ENCODE data around the gene GAREM2.

GAREM2 gene

DNA sequence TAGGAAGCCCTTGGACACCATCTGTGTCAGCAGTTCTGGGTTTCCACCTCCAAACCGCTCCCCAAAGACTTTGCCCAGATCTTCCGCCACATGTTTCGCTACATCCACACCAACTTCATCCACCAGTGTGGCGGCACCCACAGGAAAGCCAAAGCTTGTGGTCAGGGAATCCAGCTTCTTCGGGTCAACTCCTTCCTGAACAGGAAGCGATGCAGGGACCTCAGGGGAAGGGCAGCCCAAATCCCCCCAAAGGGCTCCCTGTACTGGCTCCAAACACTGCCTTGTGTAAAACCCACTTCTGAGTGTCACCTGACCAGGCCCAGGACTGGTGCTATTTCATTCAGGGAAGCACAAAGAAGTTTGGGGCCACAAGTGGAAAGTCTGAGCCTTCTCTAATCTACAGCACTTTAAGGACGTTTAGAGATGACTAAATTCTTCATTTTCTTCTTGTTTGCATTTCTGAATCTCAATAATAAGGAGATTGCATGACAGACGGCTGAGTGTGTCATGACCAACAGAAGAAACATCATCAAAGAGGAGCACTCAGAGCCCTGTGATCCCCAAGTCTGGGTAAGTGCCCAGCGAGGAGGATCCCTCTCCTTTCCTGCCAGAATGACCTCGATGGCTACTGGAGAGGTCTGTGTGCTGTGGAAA, 20.8 kb downstream of the GAREM2 start:
- no peak overlapping the region for H3K4me3 ChIP-seq (ENCODE audit: low read depth, low read length)
- ChIA-PET POLR2A (no interaction called here), CTCF (interaction anchor here (1.0 to 3.7 kb wide), 4 partner anchors 8 to 202 kb away, joined by 3 to 23 read pairs (median 4); no protein-coding TSS in a partner anchor)
- TF ChIP-seq, protein P1, sequence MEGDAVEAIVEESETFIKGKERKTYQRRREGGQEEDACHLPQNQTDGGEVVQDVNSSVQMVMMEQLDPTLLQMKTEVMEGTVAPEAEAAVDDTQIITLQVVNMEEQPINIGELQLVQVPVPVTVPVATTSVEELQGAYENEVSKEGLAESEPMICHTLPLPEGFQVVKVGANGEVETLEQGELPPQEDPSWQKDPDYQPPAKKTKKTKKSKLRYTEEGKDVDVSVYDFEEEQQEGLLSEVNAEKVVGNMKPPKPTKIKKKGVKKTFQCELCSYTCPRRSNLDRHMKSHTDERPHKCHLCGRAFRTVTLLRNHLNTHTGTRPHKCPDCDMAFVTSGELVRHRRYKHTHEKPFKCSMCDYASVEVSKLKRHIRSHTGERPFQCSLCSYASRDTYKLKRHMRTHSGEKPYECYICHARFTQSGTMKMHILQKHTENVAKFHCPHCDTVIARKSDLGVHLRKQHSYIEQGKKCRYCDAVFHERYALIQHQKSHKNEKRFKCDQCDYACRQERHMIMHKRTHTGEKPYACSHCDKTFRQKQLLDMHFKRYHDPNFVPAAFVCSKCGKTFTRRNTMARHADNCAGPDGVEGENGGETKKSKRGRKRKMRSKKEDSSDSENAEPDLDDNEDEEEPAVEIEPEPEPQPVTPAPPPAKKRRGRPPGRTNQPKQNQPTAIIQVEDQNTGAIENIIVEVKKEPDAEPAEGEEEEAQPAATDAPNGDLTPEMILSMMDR (IDR thresholded peaks at IDR 0.05; ENCODE audit: insufficient read depth, low read length, missing control alignments): no peak
- DNase-seq (ENCODE audit: low read depth, low spot score): no peak

GRCh38 chr2:26195040-26195984, 22.4 kb downstream of the GAREM2 start:
- DNase-seq (ENCODE audit: low read depth, low spot score): no peak
- TF ChIP-seq, protein P1 (IDR thresholded peaks at IDR 0.05; ENCODE audit: insufficient read depth, low read length, missing control alignments): no peak
- ChIA-PET CTCF (interaction anchor here (3.7 kb wide), 1 partner anchor 10 kb away, joined by 23 read pairs; no protein-coding TSS in a partner anchor), POLR2A (no interaction called here)
- no peak overlapping the region for H3K4me3 ChIP-seq (ENCODE audit: low read depth, low read length)

DNA sequence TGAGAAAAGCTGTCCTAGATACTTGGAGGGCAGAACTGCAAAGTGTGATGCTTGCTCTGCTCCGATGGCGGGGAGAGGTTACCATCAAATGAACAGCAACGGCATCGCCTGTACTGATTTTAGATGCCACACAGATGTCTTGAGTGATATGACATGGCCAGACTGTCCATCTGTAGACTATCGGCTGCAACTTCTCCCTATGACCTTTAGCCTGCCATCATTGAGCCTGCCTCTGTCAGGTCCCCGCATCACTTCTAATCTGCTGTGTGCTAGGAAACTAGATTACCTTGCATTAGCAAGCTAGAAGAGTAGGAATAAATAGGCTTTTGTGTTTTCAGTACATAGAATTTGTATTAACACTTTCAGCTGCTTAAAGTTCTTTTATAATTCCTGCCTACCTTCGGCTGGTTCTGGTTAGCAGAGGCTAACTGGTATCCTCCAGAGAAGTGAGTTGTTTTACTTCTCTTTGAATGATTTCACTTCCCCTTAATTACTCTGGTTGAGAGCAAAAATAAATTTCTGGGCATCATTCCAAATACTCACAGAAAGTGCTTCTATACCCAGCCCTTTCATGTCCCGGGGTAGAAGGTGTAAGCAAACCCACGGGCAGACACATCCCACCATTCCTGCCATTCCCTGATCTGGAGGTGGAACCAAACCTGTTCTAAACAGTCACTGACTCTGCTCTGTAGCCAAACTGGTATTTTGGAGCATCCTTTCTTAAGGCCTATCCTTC, 24.0 kb downstream of the GAREM2 start:
- TF ChIP-seq, protein P1 (IDR thresholded peaks at IDR 0.05; ENCODE audit: insufficient read depth, low read length, missing control alignments): no peak
- ChIA-PET CTCF (interaction anchor here (1.8 kb wide), 1 partner anchor 12 kb away, joined by 9 read pairs; no protein-coding TSS in a partner anchor), POLR2A (no interaction called here)
- no peak for DNase-seq (ENCODE audit: low read depth, low spot score)
- H3K4me3 ChIP-seq (ENCODE audit: low read depth, low read length): no peak overlapping the region

DNA sequence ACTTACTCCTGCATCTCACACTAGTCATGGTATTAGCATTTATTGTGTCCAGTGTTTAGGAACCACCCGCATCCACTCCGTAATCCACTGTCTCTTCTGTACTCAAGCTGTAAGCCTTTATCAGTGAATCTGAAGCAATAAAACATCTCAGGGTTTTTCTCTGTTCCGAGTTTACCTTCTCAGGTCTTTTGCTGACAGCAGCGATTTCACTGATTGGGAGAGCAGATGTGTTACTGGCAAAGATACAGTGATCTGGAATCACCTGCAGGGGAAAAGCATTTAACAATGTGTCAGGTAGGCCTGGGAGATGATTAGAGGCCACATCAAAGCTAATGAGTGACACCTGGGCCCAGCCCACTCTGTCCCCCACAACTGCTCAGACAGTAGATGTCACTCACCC, 24.6 kb downstream of the GAREM2 start:
- CTCF ChIA-PET: interaction anchor here (0.9 to 1.8 kb wide), 3 partner anchors 8 to 132 kb away, joined by 3 to 9 read pairs (median 3); no protein-coding TSS in a partner anchor
- no peak for DNase-seq (ENCODE audit: low read depth, low spot score)
- POLR2A ChIA-PET: no interaction called here
- no peak overlapping the region for H3K4me3 ChIP-seq (ENCODE audit: low read depth, low read length)
- TF ChIP-seq, protein P1 (IDR thresholded peaks at IDR 0.05; ENCODE audit: insufficient read depth, low read length, missing control alignments): no peak

DNA sequence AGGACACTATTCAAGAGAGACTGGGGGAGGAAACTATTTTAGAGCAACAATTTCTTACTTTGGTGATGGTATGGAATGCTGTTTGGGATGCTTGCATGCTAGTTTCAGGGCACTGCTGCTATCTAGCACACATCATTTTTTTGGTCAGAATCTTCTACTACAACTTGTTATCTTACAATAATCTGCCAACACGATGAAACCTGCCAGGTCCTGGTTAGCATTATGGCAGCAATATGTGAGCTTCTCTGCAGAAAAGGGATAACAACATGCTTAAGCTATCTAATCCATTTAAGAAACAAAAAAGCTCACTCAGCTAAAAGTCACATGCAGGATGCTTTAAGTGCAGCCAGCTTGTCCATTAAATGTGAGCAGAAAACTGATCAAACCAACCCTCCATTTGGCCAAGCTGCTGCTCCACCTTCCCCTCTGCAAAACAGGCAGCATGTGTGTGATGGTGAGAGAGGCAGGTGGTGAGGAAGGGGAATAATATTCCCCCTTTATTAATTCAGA, 30.1 kb downstream of the GAREM2 start:
- no peak overlapping the region for H3K4me3 ChIP-seq (ENCODE audit: low read depth, low read length)
- TF ChIP-seq, protein P1 (IDR thresholded peaks at IDR 0.05; ENCODE audit: insufficient read depth, low read length, missing control alignments): no peak
- no peak for DNase-seq (ENCODE audit: low read depth, low spot score)
- CTCF ChIA-PET: no interaction called here
- POLR2A ChIA-PET: no interaction called here

Data from AG04449 (cell line).